GM12891 (cell line): ENCODE measurements around the gene STK35.

Experiments
- PAX5 ChIP-seq: IDR thresholded peaks from 2 replicates; pipeline ENCODE4 v1.6.1; 2011; ENCODE audit warnings: low read length, moderate library complexity, mild to moderate bottlenecking; ENCODE audit not compliant: insufficient read depth, severe bottlenecking
- POLR2A ChIP-seq: IDR thresholded peaks from 2 replicates; pipeline ENCODE4 v1.6.1; 2011; ENCODE audit warnings: low read depth, low read length, control low read depth
- POLR2AphosphoS5 ChIP-seq: IDR thresholded peaks from 2 replicates; pipeline ENCODE4 v1.6.1; 2011; ENCODE audit warnings: low read depth, low read length, control low read depth
- POU2F2 ChIP-seq: IDR thresholded peaks from 2 replicates; pipeline ENCODE4 v1.6.1; 2011; ENCODE audit warnings: low read depth, mild to moderate bottlenecking, control low read depth, low read length, moderate library complexity
- SPI1 ChIP-seq: IDR thresholded peaks from 2 replicates; pipeline ENCODE4 v1.6.1; 2011; ENCODE audit warnings: low read depth, low read length, control low read depth
- TAF1 ChIP-seq: IDR thresholded peaks from 2 replicates; pipeline ENCODE4 v1.6.1; 2011; ENCODE audit warnings: low read depth, low read length, control low read depth

DNA sequence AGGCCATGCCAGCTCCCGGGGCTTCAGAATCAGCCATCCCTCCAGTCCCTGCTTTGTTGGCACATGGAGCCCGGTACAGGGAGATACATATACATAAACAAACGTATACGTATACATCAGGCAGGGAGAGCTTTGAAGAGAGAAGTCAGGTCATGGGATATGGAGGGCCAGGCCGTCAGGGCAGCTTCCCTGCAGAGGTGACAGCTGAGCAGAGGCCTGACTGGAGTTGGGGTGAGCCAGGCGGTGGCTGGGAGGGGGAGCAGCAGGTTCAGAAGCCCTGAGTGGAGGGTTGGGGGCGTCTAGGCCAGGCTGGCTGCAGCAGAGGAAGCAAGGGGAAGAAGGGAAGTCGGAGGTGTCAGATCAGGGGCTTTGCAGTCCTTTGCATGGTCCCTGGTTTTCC, 61.7 kb downstream of the STK35 start:
- TF ChIP-seq POLR2A (no peak), POLR2AphosphoS5 (no peak), TAF1 (no peak), SPI1 (no peak), POU2F2 (no peak), PAX5 (no peak)
